GM23338 (cell line): ENCODE measurements around the gene CNP. TPM values are rescaled to one million over a fixed set of nuclear protein-coding genes. Genes with fewer than 3 reads are reported as not detected.

Source experiments
- ATAC-seq: fragments of 200-7000 bp; cut with Tn5 transposase; 3 replicates; pipeline ENCODE4 v1.9.1; 2020
- DNase-seq: peaks from one replicate; pipeline ENCODE4 v3.0.0-alpha.2; 2015; ENCODE audit warnings: low spot score
- H2AFZ ChIP-seq: fragments of 200-600 bp; sonication (generic); 2 replicates; pipeline ENCODE4 v1.8.0; 2016; ENCODE audit warnings: antibody characterized with exemption, mild to moderate bottlenecking, moderate library complexity
- H3F3A ChIP-seq: fragments of 200-600 bp; sonication (generic); replicated peaks from 2 replicates; pipeline ENCODE4 v1.8.0; 2017; ENCODE audit warnings: antibody characterized with exemption, mixed run types, low read depth
- H3K27ac ChIP-seq: fragments of 200-600 bp; sonication (generic); 2 replicates; pipeline ENCODE4 v1.6.1; 2016; ENCODE audit warnings: low read depth
- H3K27me3 ChIP-seq: fragments of 200-600 bp; sonication (generic); 2 replicates; pipeline ENCODE4 v1.8.0; 2016; ENCODE audit warnings: mild to moderate bottlenecking, mixed run types, moderate library complexity; ENCODE audit not compliant: insufficient read depth
- H3K36me3 ChIP-seq: fragments of 200-600 bp; sonication (generic); 2 replicates; pipeline ENCODE4 v1.8.0; 2016; ENCODE audit warnings: mild to moderate bottlenecking; ENCODE audit not compliant: insufficient read depth
- H3K4me1 ChIP-seq: fragments of 200-600 bp; sonication (generic); 2 replicates; pipeline ENCODE4 v1.8.0; 2016; ENCODE audit warnings: mild to moderate bottlenecking, moderate library complexity; ENCODE audit not compliant: insufficient read depth
- H3K4me2 ChIP-seq: fragments of 200-600 bp; sonication (generic); 2 replicates; pipeline ENCODE4 v1.7.1; 2017; ENCODE audit warnings: mixed run types
- H3K4me3 ChIP-seq: fragments of 200-600 bp; sonication (generic); 2 replicates; pipeline ENCODE4 v1.6.1; 2016; ENCODE audit warnings: mixed run types
- H3K79me2 ChIP-seq: fragments of 200-600 bp; sonication (generic); replicated peaks from 2 replicates; pipeline ENCODE4 v1.8.0; 2017; ENCODE audit warnings: mild to moderate bottlenecking; ENCODE audit not compliant: insufficient read depth
- H3K9me2 ChIP-seq: fragments of 200-600 bp; sonication (generic); 2 replicates; pipeline ENCODE4 v1.8.0; 2017; ENCODE audit not compliant: insufficient read depth
- H4K20me1 ChIP-seq: fragments of 200-600 bp; sonication (generic); replicated peaks from 2 replicates; pipeline ENCODE4 v1.8.0; 2017; ENCODE audit warnings: mild to moderate bottlenecking; ENCODE audit not compliant: insufficient read depth
- H3K27ac Mint-ChIP-seq: 2 replicates; pipeline ENCODE4 v1.8.0; 2020; ENCODE audit warnings: inconsistent platforms, mild to moderate bottlenecking, moderate library complexity, mixed read lengths
- H3K27me3 Mint-ChIP-seq: 3 replicates; pipeline ENCODE4 v1.8.0; 2022; ENCODE audit warnings: low read depth, mild to moderate bottlenecking, moderate library complexity, mixed read lengths, inconsistent platforms; ENCODE audit not compliant: insufficient read depth, poor library complexity
- H3K36me3 Mint-ChIP-seq: 3 replicates; pipeline ENCODE4 v1.8.0; 2021; ENCODE audit warnings: low read depth, mild to moderate bottlenecking, inconsistent platforms, moderate library complexity, mixed read lengths
- H3K4me1 Mint-ChIP-seq: 3 replicates; pipeline ENCODE4 v1.8.0; 2020; ENCODE audit warnings: mild to moderate bottlenecking, inconsistent platforms, mixed read lengths
- H3K4me3 Mint-ChIP-seq: 3 replicates; pipeline ENCODE4 v1.8.0; 2021; ENCODE audit warnings: moderate library complexity, mild to moderate bottlenecking, inconsistent platforms, mixed read lengths
- H3K9me3 Mint-ChIP-seq: 3 replicates; pipeline ENCODE4 v1.8.0; 2020; ENCODE audit warnings: moderate library complexity, mild to moderate bottlenecking, inconsistent platforms, mixed read lengths
- CREB1 ChIP-seq: fragments of 250-450 bp; sonication (Bioruptor Pico); IDR thresholded peaks from 2 replicates; pipeline ENCODE4 v1.5.0; 2020; ENCODE audit warnings: low read depth, mild to moderate bottlenecking, moderate library complexity
- CTCF ChIP-seq, 2 experiments: fragments of 200-600 bp in 1 of 2; sonication (generic) in 1 of 2; conservative IDR thresholded peaks; 2 replicates each; pipeline versions ENCODE4 v1.5.1 to v1.6.1; 2016 to 2017; ENCODE audit warnings: antibody characterized with exemption in 2 of 2, low read depth in 2 of 2, mild to moderate bottlenecking in 2 of 2, moderate library complexity in 1 of 2
- ETS1 ChIP-seq: IDR thresholded peaks from 2 replicates; pipeline ENCODE4 v1.6.1; 2016; ENCODE audit warnings: antibody characterized with exemption
- EZH2 ChIP-seq: fragments of 200-600 bp; sonication (generic); IDR thresholded peaks from one replicate; pipeline ENCODE4 v1.8.0; 2017; ENCODE audit warnings: antibody characterized with exemption, mild to moderate bottlenecking, low read depth; ENCODE audit not compliant: unreplicated experiment
- JUNB ChIP-seq: IDR thresholded peaks from one replicate; pipeline ENCODE4 v1.6.1; 2016; ENCODE audit warnings: antibody characterized with exemption; ENCODE audit not compliant: unreplicated experiment
- NANOG ChIP-seq: IDR thresholded peaks from 2 replicates; pipeline ENCODE4 v1.6.1; 2016; ENCODE audit warnings: antibody characterized with exemption, borderline replicate concordance
- POLR2AphosphoS5 ChIP-seq: IDR thresholded peaks from 2 replicates; pipeline ENCODE4 v1.6.1; 2016; ENCODE audit warnings: antibody characterized with exemption, low read depth
- REST ChIP-seq: IDR thresholded peaks from one replicate; pipeline ENCODE4 v1.6.1; 2018; ENCODE audit warnings: antibody characterized with exemption; ENCODE audit not compliant: unreplicated experiment
- ZNF331 ChIP-seq: fragments of 250-450 bp; sonication (Bioruptor Pico); IDR thresholded peaks from 2 replicates; pipeline ENCODE4 v1.5.0; 2020; ENCODE audit warnings: low read depth, mild to moderate bottlenecking, moderate library complexity
- polyA plus RNA-seq: library from polyadenylated mRNA; unstranded; fragments of >200 nt; fragmentation: Nextera tagmentation; extraction: Ambion mirVana; gene quantifications from 2 replicates; pipeline ENCODE4 v1.2.1, GENCODE V29; 2016
- total RNA-seq: library from RNA; depleted of rRNA; stranded (reverse); fragments of >200 nt; shearing (Covaris generic); gene quantifications from 2 replicates; pipeline ENCODE4 v1.2.3, GENCODE V29; 2014

CNP gene
- total and polyA plus RNA-seq, 2 experiments from 2014 or later: 30.8 to 47.8 TPM

- TF ChIP-seq ETS1 (no peak), JUNB (no peak), CREB1 (CRISPR knock-in tag) (no peak), NANOG (no peak), POLR2AphosphoS5 (no peak), ZNF331 (CRISPR knock-in tag) (no peak), CTCF (conservative IDR thresholded peaks at IDR 0.05; ENCODE audit: low read depth in 2 of 2) (no peak), EZH2 (no peak), REST (no peak)
Observed at GRCh38 chr17:41967921-41968578, 1.5 kb downstream of the CNP start (continued).

- Mint-ChIP-seq H3K36me3 (peaks cover 40% of the 10 kb centered on the region), H3K4me3 (no peak overlapping the region; the same call in 2 of the 3 replicates), H3K9me3 (no peaks in the 10 kb centered on the region), H3K27ac (no peak overlapping the region), H3K4me1 (peaks cover 16% of the 10 kb centered on the region), H3K27me3 (peaks cover 9% of the 10 kb centered on the region)
- H3K27me3 ChIP-seq: 0 out of 2 replicates have a peak, but pooled peaks cover 3% of the 10 kb centered on the region
- peaks cover 15% of the 10 kb centered on the region for H3F3A ChIP-seq
- no peak for DNase-seq
- no peaks in the 10 kb centered on the region for H3K9me2 ChIP-seq
- H3K27ac ChIP-seq: no peak overlapping the region
- H3K4me3 ChIP-seq: no peak overlapping the region
- ATAC-seq: no peak
- no peaks in the 10 kb centered on the region for H3K79me2 ChIP-seq
- peaks cover 15% of the 10 kb centered on the region for H3K4me1 ChIP-seq
- H3K4me2 ChIP-seq: no peak overlapping the region
- H2AFZ ChIP-seq: no peak overlapping the region
- H3K36me3 ChIP-seq: 0 out of 2 replicates have a peak, but pooled peaks cover 4% of the 10 kb centered on the region
- no peak for TF ChIP-seq EZH2
- TF ChIP-seq CTCF (conservative IDR thresholded peaks at IDR 0.05; ENCODE audit: low read depth in 2 of 2): no peak
- peaks cover 7% of the 10 kb centered on the region for H4K20me1 ChIP-seq
Observed at GRCh38 chr17:41968676-41969075, 2.1 kb downstream of the CNP start.
